A549 (cell line): ENCODE measurements around the gene GIMAP8.

Experiments used
- CTCF ChIP-seq: fragments of >200 bp; sonication (Bioruptor Twin); formaldehyde crosslinking; IDR thresholded peaks from 3 replicates; pipeline ENCODE4 v1.5.1; 2016
- MAZ ChIP-seq: fragments of 150-350 bp; IDR thresholded peaks from 2 replicates; pipeline ENCODE4 v1.6.1; 2014; ENCODE audit warnings: antibody characterized with exemption, low read depth, low read length, borderline replicate concordance

- no peak for TF ChIP-seq CTCF
- no peak for TF ChIP-seq MAZ
Observed at GRCh38 chr7:150439967-150440366, 10.5 kb upstream of the GIMAP8 start.
